AG09309 (cell line): ENCODE data around the gene CELSR3.
A peak's percentile ranks its signal among the peaks of the same experiment; 100 is the strongest.

Source experiments
- DNase-seq: peaks from one replicate; pipeline ENCODE4 v3.0.0-alpha.2; 2010; ENCODE audit warnings: low read depth
- H3K4me3 ChIP-seq: 2 replicates; pipeline ENCODE4 v1.5.1; 2011; ENCODE audit warnings: mild to moderate bottlenecking, low read depth, low read length, moderate library complexity; ENCODE audit not compliant: control insufficient read depth
- TF ChIP-seq, protein P1 (sequence below): IDR thresholded peaks from 2 replicates; pipeline ENCODE4 v1.5.1; 2011; ENCODE audit warnings: mild to moderate bottlenecking, low read depth, low read length, inconsistent platforms; ENCODE audit not compliant: insufficient read depth, control insufficient read depth; ENCODE audit errors: missing control alignments

The CELSR3 gene

DNA sequence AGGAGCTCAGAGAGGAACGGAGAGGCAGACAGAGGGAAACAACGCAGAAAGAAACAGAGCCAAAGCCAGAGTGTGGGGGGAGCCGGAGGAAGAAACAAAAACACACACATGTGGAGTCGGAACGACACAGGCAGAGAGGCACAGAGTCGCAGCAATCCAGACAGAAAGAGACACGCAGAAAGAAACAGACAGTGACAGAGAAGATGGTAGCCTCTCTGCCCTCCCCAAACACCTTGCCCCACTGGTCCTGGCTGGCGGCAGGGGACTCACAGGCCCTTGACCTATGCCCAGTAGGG, 21.3 kb upstream of the CELSR3 start:
- TF ChIP-seq, protein P1, sequence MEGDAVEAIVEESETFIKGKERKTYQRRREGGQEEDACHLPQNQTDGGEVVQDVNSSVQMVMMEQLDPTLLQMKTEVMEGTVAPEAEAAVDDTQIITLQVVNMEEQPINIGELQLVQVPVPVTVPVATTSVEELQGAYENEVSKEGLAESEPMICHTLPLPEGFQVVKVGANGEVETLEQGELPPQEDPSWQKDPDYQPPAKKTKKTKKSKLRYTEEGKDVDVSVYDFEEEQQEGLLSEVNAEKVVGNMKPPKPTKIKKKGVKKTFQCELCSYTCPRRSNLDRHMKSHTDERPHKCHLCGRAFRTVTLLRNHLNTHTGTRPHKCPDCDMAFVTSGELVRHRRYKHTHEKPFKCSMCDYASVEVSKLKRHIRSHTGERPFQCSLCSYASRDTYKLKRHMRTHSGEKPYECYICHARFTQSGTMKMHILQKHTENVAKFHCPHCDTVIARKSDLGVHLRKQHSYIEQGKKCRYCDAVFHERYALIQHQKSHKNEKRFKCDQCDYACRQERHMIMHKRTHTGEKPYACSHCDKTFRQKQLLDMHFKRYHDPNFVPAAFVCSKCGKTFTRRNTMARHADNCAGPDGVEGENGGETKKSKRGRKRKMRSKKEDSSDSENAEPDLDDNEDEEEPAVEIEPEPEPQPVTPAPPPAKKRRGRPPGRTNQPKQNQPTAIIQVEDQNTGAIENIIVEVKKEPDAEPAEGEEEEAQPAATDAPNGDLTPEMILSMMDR: no peak
- peak overlapping the region; percentile 86 for H3K4me3 ChIP-seq
- DNase-seq: no peak

DNA sequence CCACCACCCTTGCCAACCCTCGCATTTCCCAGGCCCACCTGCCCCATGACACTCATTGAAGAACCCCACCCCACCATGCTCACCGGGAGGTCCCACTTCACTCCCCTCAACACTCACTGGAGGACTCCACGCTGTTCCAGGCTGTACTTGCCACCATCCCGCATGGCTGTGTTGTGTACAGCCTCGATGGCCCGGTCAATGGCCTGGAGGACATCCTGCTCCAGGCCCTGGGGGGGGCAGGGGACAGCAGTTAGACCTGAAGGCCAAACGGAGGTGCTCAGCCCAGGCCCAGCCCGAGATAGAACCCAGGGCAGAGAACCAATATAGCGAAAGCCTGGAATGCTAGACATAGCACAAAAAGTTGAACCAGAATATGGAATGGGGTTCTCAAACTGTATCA, 20.1 kb upstream of the CELSR3 start:
- H3K4me3 ChIP-seq: no peak overlapping the region
- TF ChIP-seq, protein P1: no peak
- no peak for DNase-seq

DNA sequence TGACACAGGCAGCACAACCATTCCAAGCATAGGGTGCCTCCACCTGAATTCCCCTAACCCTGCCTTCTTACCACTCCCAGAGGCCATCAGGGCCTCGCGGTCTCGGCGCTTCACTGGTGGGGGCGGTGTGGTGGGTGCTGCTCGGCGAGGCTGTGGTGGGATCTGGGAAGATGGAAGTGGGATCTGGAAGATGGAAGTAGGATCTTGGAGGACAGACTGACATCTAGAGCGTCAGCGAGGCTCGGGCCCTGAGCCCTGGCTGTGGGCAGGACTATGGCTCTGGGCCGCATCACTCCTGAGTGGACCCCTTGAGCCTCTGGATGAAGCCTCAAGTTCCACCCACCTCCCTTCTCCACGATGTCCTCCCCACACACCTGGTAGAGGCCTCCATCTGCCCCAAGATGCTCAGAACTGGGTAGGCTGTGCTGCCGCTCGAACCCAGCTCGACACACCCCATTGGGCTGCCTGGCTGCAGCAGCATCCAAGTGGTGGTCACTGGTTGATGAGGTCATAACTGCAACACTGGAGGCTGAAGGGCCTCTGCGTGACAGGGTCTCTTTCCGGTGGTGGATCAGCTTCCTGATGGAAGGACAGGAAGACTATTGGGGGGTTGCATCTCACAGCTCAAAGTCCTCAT, 19.4 kb upstream of the CELSR3 start:
- TF ChIP-seq, protein P1: no peak
- DNase-seq: no peak
- H3K4me3 ChIP-seq: no peak overlapping the region

DNA sequence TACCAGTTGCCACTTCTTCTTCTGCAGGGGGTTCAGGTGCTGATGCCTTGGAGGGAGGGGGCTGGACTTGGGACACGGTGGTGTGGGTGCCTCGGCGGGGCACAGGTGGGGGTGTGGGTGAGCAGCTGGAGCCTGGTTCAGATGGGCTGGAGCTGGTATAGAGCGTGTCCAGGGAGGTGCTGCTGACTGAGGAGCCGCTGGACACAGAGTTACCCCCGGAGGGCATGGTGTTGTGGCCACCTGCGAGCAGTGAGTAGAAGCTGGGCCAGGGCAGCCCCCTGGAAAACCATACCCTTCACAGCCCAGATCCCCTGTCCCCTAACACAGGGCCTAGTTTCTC, 18.8 kb upstream of the CELSR3 start:
- DNase-seq: no peak
- TF ChIP-seq, protein P1: no peak
- no peak overlapping the region for H3K4me3 ChIP-seq

DNA sequence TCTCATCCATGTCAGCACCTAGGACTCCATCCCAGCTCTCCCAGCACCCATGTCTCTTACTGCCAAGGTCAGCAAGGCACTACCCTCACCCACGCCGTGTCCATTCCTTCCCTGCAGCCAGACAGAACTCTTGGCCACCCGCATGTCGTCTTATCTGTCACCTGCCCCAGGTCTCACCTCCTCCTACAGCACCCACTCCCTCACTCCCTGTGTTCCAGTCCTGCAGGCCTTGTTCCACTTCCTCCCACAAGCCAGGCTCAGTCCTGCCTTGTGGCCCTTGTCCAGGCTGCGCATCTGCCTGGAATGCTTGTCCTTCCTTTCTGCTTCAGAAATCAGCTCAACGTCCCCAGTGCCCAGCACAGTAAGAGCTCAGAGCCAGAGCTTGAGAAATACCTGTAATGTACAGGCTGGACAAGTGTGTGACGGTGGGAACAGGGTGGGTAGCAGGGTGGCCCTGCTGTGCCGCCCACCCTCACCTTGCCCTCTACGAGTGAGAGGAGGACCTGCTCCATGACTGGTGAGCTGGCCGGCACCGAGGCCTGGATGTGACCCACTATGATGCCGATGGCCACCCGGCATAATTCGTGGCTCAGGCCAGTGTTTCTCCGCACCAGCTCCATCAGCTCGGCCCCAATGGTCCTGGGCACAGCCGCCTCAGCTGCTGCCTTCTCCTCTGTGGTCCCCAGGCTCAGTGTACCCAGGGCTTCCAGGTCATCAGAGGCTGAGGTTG, 18.3 kb upstream of the CELSR3 start:
- TF ChIP-seq, protein P1: no peak
- H3K4me3 ChIP-seq: no peak overlapping the region
- DNase-seq: no peak

DNA sequence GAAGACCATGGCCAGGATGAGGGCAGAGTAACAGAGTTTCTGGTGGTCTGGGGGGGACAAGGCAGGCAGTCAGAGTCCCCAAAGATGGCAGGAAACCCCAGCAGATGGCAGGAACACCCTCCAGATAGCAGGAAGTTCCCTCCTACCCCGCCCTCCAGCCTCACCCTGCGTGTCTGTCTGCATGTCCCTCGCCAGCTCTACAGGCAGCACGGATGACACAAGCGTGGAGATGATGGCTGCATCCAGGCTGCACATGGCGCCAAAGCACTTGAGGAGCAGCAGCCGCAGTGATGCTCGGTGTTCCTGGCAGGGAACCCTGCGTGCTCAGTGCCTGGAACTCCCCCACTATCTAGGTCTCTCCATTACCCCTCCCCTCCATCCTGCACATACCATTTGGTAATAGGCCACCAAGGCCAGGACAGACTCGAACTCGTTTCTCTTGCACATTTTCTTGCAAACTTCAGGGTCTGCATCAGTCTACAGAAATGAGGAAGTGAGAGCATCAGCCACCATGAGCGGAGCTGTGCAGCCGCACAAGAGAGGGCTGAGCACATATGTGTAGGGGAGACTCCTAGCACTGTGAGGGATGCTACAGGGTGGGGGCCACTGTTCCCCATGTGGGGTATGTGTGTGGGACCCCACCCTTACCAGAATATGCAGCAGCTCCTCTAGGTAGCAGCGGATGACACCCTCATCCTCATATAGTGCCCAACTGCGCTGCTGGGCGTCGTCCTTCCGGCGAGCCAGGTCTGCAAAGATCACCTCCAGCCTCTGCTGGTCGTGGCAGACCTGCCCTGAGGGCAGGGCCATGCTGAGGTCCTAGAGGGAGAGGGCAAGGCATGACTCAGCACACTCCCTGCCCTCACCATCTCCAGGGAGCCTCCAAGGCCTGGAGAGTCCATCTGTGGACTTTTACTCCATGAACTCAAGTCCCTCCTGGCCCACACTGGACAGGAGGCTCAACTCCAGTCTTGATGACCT, 17.0 kb upstream of the CELSR3 start:
- TF ChIP-seq, protein P1: no peak
- no peak for DNase-seq
- no peak overlapping the region for H3K4me3 ChIP-seq
